HEK293 (cell line): ENCODE data around the gene GMPR2.
A peak's percentile ranks its signal among the peaks of the same experiment; 100 is the strongest.

ENCODE experiments used
- ATF2 ChIP-seq: fragments of 450-650 bp; formaldehyde crosslinking; IDR thresholded peaks from 2 replicates; pipeline ENCODE4 v1.5.1; 2016; ENCODE audit warnings: missing biosample characterization, missing genetic modification characterization, low read depth
- GLIS2 ChIP-seq: fragments of 450-650 bp; formaldehyde crosslinking; IDR thresholded peaks from 2 replicates; pipeline ENCODE4 v1.5.1; 2016; ENCODE audit warnings: missing biosample characterization, missing genetic modification characterization
- INSM2 ChIP-seq: fragments of 450-650 bp; formaldehyde crosslinking; IDR thresholded peaks from 2 replicates; pipeline ENCODE4 v1.5.1; 2016; ENCODE audit warnings: missing biosample characterization, missing genetic modification characterization
- KLF10 ChIP-seq: fragments of 450-650 bp; IDR thresholded peaks from 2 replicates; pipeline ENCODE4 v1.5.1; 2018; ENCODE audit warnings: missing biosample characterization, mild to moderate bottlenecking, missing genetic modification characterization
- KLF16 ChIP-seq: fragments of 450-650 bp; formaldehyde crosslinking; IDR thresholded peaks from 2 replicates; pipeline ENCODE4 v1.5.1; 2017; ENCODE audit warnings: missing biosample characterization, missing genetic modification characterization
- KLF7 ChIP-seq: fragments of 450-650 bp; formaldehyde crosslinking; IDR thresholded peaks from 2 replicates; pipeline ENCODE4 v1.5.1; 2016; ENCODE audit warnings: missing biosample characterization, missing genetic modification characterization, borderline replicate concordance
- KLF8 ChIP-seq: fragments of 450-650 bp; formaldehyde crosslinking; IDR thresholded peaks from 2 replicates; pipeline ENCODE4 v1.5.1; 2016; ENCODE audit warnings: missing biosample characterization, missing genetic modification characterization
- PATZ1 ChIP-seq: fragments of 450-650 bp; formaldehyde crosslinking; IDR thresholded peaks from 2 replicates; pipeline ENCODE4 v1.5.1; 2016; ENCODE audit warnings: missing biosample characterization, missing genetic modification characterization
- SP2 ChIP-seq: fragments of 450-650 bp; formaldehyde crosslinking; IDR thresholded peaks from 2 replicates; pipeline ENCODE4 v1.5.1; 2016; ENCODE audit warnings: missing biosample characterization, missing genetic modification characterization
- SP7 ChIP-seq: fragments of 450-650 bp; formaldehyde crosslinking; IDR thresholded peaks from 2 replicates; pipeline ENCODE4 v1.5.1; 2016; ENCODE audit warnings: missing biosample characterization, missing genetic modification characterization
- TRIM28 ChIP-seq: IDR thresholded peaks from 2 replicates; pipeline ENCODE4 v1.6.1; 2011; ENCODE audit warnings: low read length, control low read depth, borderline replicate concordance
- WT1 ChIP-seq: fragments of 450-650 bp; formaldehyde crosslinking; IDR thresholded peaks from 2 replicates; pipeline ENCODE4 v1.5.1; 2016; ENCODE audit warnings: missing biosample characterization, missing genetic modification characterization
- ZBTB10 ChIP-seq: fragments of 450-650 bp; formaldehyde crosslinking; IDR thresholded peaks from 2 replicates; pipeline ENCODE4 v1.5.1; 2016; ENCODE audit warnings: missing biosample characterization, missing genetic modification characterization
- ZBTB17 ChIP-seq: fragments of 450-650 bp; formaldehyde crosslinking; IDR thresholded peaks from 2 replicates; pipeline ENCODE4 v1.5.1; 2016; ENCODE audit warnings: missing biosample characterization, missing genetic modification characterization
- ZBTB21 ChIP-seq: fragments of 450-650 bp; formaldehyde crosslinking; IDR thresholded peaks from 2 replicates; pipeline ENCODE4 v1.5.1; 2017; ENCODE audit warnings: missing biosample characterization, missing genetic modification characterization
- ZBTB6 ChIP-seq: fragments of 450-650 bp; formaldehyde crosslinking; IDR thresholded peaks from 2 replicates; pipeline ENCODE4 v1.5.1; 2017; ENCODE audit warnings: missing biosample characterization, missing genetic modification characterization
- ZNF169 ChIP-seq: fragments of 450-650 bp; formaldehyde crosslinking; IDR thresholded peaks from 2 replicates; pipeline ENCODE4 v1.5.1; 2016; ENCODE audit warnings: missing biosample characterization, missing genetic modification characterization
- ZNF18 ChIP-seq: fragments of 450-650 bp; formaldehyde crosslinking; IDR thresholded peaks from 2 replicates; pipeline ENCODE4 v1.5.1; 2016; ENCODE audit warnings: missing biosample characterization, missing genetic modification characterization
- ZNF274 ChIP-seq, 2 experiments: fragments of 200-500 bp in 1 of 2; fragments of 450-650 bp in 1 of 2; sonication (Bioruptor generic) in 1 of 2; formaldehyde crosslinking in 1 of 2; IDR thresholded peaks; 2 replicates each; pipeline versions ENCODE4 v1.5.1 to v1.6.1; 2014 to 2016; ENCODE audit warnings: borderline replicate concordance in 1 of 2, inconsistent platforms in 1 of 2, low read length in 1 of 2, missing biosample characterization in 1 of 2, missing genetic modification characterization in 1 of 2
- ZNF324 ChIP-seq: fragments of 450-650 bp; formaldehyde crosslinking; IDR thresholded peaks from 2 replicates; pipeline ENCODE4 v1.5.1; 2016; ENCODE audit warnings: missing biosample characterization, missing genetic modification characterization
- ZNF518A ChIP-seq: fragments of 450-650 bp; formaldehyde crosslinking; conservative IDR thresholded peaks from 2 replicates; pipeline ENCODE4 v1.5.1; 2016; ENCODE audit warnings: low read depth, missing biosample characterization, missing genetic modification characterization
- ZNF544 ChIP-seq: fragments of 450-650 bp; formaldehyde crosslinking; IDR thresholded peaks from 2 replicates; pipeline ENCODE4 v1.5.0; 2017; ENCODE audit warnings: missing biosample characterization, missing genetic modification characterization
- ZNF571 ChIP-seq: fragments of 450-650 bp; formaldehyde crosslinking; IDR thresholded peaks from 2 replicates; pipeline ENCODE4 v1.5.0; 2017; ENCODE audit warnings: missing biosample characterization, missing genetic modification characterization
- ZNF600 ChIP-seq: fragments of 450-650 bp; formaldehyde crosslinking; IDR thresholded peaks from 2 replicates; pipeline ENCODE4 v1.5.1; 2016; ENCODE audit warnings: missing biosample characterization, missing genetic modification characterization

Gene GMPR2

GRCh38 chr14:24232121-24232644, 546 bp upstream of the GMPR2 start, which contains the start of gene NEDD8 (continued):
- TF ChIP-seq SP2 (tag by site-specific recombination) (peak; percentile 62), ZNF324 (0 out of 2 replicates have a peak, but pooled peaks have one; percentile 13), ZNF571 (tag by site-specific recombination) (no peak), ZNF544 (no peak), PATZ1 (tag by site-specific recombination) (peak; percentile 53), KLF8 (tag by site-specific recombination) (peak; percentile 81; the same call in 1 of the 2 replicates), ZNF518A (peak; percentile 59; the same call in 1 of the 2 replicates), ZBTB10 (no peak), SP7 (tag by site-specific recombination) (peak; percentile 50), ZNF169 (tag by site-specific recombination) (no peak), KLF16 (tag by site-specific recombination) (peak; percentile 40; the same call in 1 of the 2 replicates), ATF2 (tag by site-specific recombination) (peak; percentile 83), WT1 (no peak), ZBTB21 (tag by site-specific recombination) (peak; percentile 97), GLIS2 (tag by site-specific recombination) (peak; percentile 47), KLF10 (tag by site-specific recombination) (0 out of 2 replicates have a peak, but pooled peaks have one; percentile 9), ZNF600 (tag by site-specific recombination) (no peak), KLF7 (0 out of 2 replicates have a peak, but pooled peaks have one; percentile 16), TRIM28 (no peak), ZNF18 (tag by site-specific recombination) (no peak), ZNF274 (IDR thresholded peaks at IDR 0.05; ENCODE audit: low read length) (no peak), ZNF274 (tag by site-specific recombination; IDR thresholded peaks at IDR 0.05; ENCODE audit: borderline replicate concordance) (no peak), ZBTB17 (tag by site-specific recombination) (peak; percentile 93), ZBTB6 (tag by site-specific recombination) (peak; percentile 54; the same call in 1 of the 2 replicates), INSM2 (tag by site-specific recombination) (no peak)
